Measurements from ENCODE around the gene FAM156A.
"Not testable (repeated sequence)": the region's sequence is repeated elsewhere in the genome, so short reads cannot be mapped to it uniquely, and the experiment has no call there.

FAM156A gene

DNA sequence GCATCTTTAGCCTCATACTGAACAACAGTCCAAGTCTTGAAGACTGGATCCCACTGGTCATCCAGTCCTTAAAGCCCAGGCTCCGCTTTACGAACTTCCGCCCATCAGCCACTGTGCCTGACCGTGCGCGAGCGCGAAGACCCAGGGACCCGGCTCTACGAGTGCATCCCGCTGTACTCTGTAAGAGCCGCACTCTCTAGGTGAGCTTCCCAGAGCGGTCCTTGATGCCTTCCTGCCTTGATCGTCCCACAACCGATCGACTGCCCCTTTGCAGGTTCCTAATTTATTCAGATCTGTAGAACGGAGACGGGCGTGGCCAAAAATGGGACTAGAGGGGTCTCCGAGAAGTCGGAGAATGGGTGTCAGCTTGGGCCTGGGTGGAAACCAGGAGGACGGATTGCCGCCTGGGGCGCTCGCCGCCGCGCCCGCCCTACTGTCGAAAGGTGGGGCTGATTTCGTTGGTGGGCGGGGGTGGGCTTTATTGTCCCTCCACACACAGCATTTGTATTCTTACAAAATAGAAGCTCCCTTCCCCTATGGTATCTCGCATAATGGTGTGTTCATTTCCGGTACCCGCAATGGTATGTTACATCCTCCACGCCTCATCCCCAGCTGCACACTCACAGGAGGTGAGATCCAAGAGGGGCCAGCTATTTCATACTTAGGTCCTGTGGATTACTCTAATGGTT, 42.3 kb upstream of the FAM156A start:
- TF ChIP-seq, protein P1, sequence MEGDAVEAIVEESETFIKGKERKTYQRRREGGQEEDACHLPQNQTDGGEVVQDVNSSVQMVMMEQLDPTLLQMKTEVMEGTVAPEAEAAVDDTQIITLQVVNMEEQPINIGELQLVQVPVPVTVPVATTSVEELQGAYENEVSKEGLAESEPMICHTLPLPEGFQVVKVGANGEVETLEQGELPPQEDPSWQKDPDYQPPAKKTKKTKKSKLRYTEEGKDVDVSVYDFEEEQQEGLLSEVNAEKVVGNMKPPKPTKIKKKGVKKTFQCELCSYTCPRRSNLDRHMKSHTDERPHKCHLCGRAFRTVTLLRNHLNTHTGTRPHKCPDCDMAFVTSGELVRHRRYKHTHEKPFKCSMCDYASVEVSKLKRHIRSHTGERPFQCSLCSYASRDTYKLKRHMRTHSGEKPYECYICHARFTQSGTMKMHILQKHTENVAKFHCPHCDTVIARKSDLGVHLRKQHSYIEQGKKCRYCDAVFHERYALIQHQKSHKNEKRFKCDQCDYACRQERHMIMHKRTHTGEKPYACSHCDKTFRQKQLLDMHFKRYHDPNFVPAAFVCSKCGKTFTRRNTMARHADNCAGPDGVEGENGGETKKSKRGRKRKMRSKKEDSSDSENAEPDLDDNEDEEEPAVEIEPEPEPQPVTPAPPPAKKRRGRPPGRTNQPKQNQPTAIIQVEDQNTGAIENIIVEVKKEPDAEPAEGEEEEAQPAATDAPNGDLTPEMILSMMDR (IDR thresholded peaks at IDR 0.05; ENCODE audit: low read depth, low read length, missing control alignments), result no peak
- Histone ChIP-seq H3K4me3 (ENCODE audit: low read depth, low read length) (no peak overlapping the region), H3K27me3 (replicated peaks) (no peaks in the 10 kb centered on the region), H3K27ac (no peak overlapping the region), H3K36me3 (replicated peaks) (no peaks in the 10 kb centered on the region)
- DNase-seq, result no peak
- in situ Hi-C loops (cut with HindIII; ENCODE audit: low pct_ligation_motif_present, low sequenced_read_pairs), result no loop called here

DNA sequence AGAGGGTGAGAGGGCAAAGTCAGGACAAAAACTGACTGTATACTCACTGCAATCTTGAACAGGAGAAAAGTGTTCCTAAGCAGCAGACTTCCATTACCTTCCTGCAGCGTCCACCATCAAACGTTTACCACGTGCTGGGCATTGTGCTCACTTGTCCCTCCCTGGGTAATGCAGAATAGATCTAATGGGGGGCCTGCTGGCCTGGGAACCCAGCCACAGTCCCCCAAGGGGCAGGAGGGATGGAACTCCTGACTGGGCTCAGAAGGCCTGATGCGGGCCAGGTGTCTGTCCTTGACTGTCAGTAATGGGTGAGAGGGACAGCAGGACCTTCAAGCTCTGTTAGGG, 37.6 kb upstream of the FAM156A start:
- Histone ChIP-seq H3K27ac (peak overlapping the region; percentile 99), H3K27me3 (replicated peaks) (no peaks in the 10 kb centered on the region)

DNA sequence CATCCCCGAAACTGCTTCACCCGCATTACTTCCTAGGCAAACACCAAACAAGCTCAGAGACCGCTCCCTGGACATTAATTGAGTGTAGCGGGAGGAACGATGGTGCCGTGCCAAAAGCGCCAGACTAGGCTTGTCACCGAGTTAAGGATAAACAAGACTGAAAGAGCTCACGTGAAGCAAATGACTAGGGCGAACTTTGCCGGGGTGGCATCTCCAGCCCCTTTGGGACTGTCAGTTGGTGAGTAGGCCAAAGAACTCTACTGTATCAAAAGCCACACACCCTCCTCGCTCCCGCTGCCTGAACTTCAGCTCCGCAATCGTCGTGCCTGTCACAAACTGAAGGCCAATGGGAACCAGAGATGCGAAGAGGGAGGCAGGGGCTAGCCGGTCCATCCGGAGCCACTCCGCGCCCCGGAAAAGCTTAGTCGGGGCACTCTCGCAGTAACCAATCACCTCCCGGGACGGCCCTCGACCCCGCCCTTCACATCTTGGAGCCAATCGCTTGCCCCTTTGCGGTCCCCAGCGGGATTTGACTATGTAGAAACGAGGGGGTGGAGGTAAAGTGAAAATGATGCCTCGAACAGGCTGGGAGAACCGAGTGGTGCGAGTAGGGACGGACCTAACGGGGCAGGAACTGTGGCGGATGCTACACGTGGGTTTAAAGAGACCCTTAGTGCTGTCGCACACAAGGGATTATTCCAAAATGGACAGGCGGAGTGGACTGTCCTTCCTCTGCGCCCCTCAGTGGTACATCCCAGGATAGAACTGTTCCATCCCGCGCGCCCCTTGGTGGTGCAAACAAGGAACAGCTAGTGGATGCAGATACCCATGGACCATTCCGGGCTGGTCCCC, 37.0 kb upstream of the FAM156A start:
- in situ Hi-C loops (cut with HindIII; ENCODE audit: low pct_ligation_motif_present, low sequenced_read_pairs), result no loop called here
- H3K27me3 ChIP-seq (replicated peaks), result no peaks in the 10 kb centered on the region
- H3K27ac ChIP-seq, result peak overlapping the region; percentile 99
- TF ChIP-seq, protein P1 (IDR thresholded peaks at IDR 0.05; ENCODE audit: low read depth, low read length, missing control alignments), result peak; percentile 76
- DNase-seq, result peak; percentile 93
- no peaks in the 10 kb centered on the region for H3K36me3 ChIP-seq (replicated peaks)
- H3K4me3 ChIP-seq (ENCODE audit: low read depth, low read length), result peak overlapping the region; percentile 72

More for the DNA sequence above, 37.6 kb upstream of the FAM156A start:
- in situ Hi-C loops (cut with HindIII; ENCODE audit: low pct_ligation_motif_present, low sequenced_read_pairs), result no loop called here
- TF ChIP-seq, protein P1 (IDR thresholded peaks at IDR 0.05; ENCODE audit: low read depth, low read length, missing control alignments), result no peak
- Histone ChIP-seq H3K36me3 (replicated peaks) (no peaks in the 10 kb centered on the region), H3K4me3 (ENCODE audit: low read depth, low read length) (peak overlapping the region; percentile 72)
- no peak for DNase-seq

DNA sequence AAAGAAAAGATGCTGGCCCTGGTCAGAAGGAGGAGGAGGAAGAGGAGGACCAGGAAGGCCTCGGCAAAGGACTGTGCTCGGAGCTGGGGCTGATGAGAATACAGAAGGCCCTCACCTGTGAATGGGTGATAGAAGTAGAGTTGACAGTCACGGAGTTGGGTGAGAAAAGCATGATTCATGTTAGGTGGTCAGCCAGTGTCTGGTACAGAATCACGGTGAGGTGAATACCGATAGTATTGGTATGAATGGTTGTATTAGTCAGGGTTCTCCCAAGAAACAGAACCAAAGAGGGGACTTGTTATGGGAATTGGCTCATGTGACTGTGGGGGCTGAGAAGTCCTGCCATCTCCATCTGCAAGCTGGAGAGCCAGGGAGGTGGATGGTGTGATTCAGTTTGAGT, 32.5 kb upstream of the FAM156A start:
- no peaks in the 10 kb centered on the region for H3K36me3 ChIP-seq (replicated peaks)
- no peak overlapping the region for H3K4me3 ChIP-seq (ENCODE audit: low read depth, low read length)
- no peak overlapping the region for H3K27ac ChIP-seq
- DNase-seq, result no peak
- TF ChIP-seq, protein P1 (IDR thresholded peaks at IDR 0.05; ENCODE audit: low read depth, low read length, missing control alignments), result no peak
- H3K27me3 ChIP-seq (replicated peaks), result no peaks in the 10 kb centered on the region
- in situ Hi-C loops (cut with HindIII; ENCODE audit: low pct_ligation_motif_present, low sequenced_read_pairs), result no loop called here

DNA sequence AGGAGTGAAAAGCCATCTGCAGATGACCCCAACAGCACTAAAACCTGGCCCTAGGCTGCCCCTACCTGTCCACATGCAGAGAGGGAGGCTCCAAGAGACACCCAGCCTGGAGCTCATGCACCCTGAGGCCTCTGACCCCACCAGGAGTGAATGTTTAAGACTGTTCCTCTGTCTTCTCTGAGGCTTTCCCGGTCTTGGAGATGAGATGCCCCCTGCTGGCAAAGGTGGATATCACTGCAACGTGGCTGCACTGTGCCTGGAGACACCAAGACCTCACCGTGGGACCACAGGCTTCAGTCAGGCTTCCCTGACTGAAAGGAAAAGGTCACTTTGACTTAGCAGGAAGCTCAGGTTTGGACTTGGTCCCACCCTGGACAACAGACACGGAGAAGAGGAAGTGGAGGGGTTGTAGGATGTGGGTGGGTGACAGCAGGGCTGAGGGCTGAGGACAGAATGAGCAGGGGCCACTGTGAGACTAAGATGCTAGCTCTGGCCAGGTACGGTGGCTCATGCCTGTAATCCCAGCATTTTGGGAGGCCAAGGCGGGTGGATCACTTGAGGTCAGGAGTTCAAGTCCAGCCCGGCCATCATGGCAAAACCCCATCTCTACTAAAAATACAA, 31.8 kb upstream of the FAM156A start:
- H3K27me3 ChIP-seq (replicated peaks); H3K27ac ChIP-seq; H3K4me3 ChIP-seq (ENCODE audit: low read depth, low read length); H3K36me3 ChIP-seq (replicated peaks); in situ Hi-C loops (cut with HindIII; ENCODE audit: low pct_ligation_motif_present, low sequenced_read_pairs): not testable (repeated sequence)
- peak; percentile 61 for DNase-seq
- TF ChIP-seq, protein P1 (IDR thresholded peaks at IDR 0.05; ENCODE audit: low read depth, low read length, missing control alignments), result peak; percentile 71

Measured in brain microvascular endothelial cell (primary cell).